HCT116 (cell line): Measurements from ENCODE around the gene ZEB1. TPM values are rescaled to one million over a fixed set of nuclear protein-coding genes. Genes with fewer than 3 reads are reported as not detected.

ENCODE experiments used
- ATAC-seq: fragments of 200-7000 bp; cut with Tn5 transposase; 2 replicates; pipeline ENCODE4 v1.9.1; 2020; ENCODE audit warnings: mild to moderate bottlenecking, moderate library complexity
- BruUV-seq: library from RNA; stranded (reverse); fragments of 400-500 nt; replicated peaks from 2 replicates; lab custom pipeline; 2021; lab: Mats Ljungman, UMichigan
- CTCF ChIA-PET: fragments of 300-600 bp; sonication (Branson Sonifier 250); formaldehyde crosslinking; loops from one replicate; lab custom pipeline; 2021; ENCODE audit warnings: antibody characterized with exemption; lab: Charles Lee
- POLR2A ChIA-PET: fragments of 300-600, 350-600 bp; sonication (Branson Sonifier 250); formaldehyde crosslinking; loops from one replicate; lab custom pipeline; 2021; ENCODE audit warnings: antibody characterized with exemption; lab: Charles Lee
- RAD21 ChIA-PET, 2 experiments: fragments of 300-600 bp; sonication (Branson Sonifier 250); formaldehyde crosslinking; loops; one replicate each; lab custom pipeline; 2023; ENCODE audit warnings: low total read pairs in 2 of 2; ENCODE audit not compliant: uncharacterized antibody in 2 of 2, unreplicated experiment in 2 of 2, low non-redundant PET in 1 of 2; lab: Charles Lee
- DNase-seq: peaks from one replicate; pipeline ENCODE4 v3.0.0-alpha.2; 2010; ENCODE audit warnings: low read depth, low spot score
- H2AFZ ChIP-seq: fragments of 200-600 bp; shearing (Covaris generic), sonication (generic); 2 replicates; pipeline ENCODE4 v1.6.1; 2017; ENCODE audit warnings: low read depth, mixed run types, mixed read lengths, antibody characterized with exemption, low read length; ENCODE audit not compliant: poor library complexity, severe bottlenecking
- H3K27ac ChIP-seq: 2 replicates; pipeline ENCODE4 v1.5.1; 2012; ENCODE audit warnings: low read depth, low read length
- H3K27me3 ChIP-seq: fragments of 200-600 bp; sonication (generic); 2 replicates; pipeline ENCODE4 v1.6.1; 2016; ENCODE audit warnings: mixed run types, low read length, mixed read lengths; ENCODE audit not compliant: insufficient read depth
- H3K36me3 ChIP-seq, 2 experiments: fragments of 200-500 bp in 1 of 2; fragments of 200-600 bp in 1 of 2; sonication (Bioruptor generic) in 1 of 2; sonication (generic) in 1 of 2; 2 replicates each; pipeline versions ENCODE4 v1.5.1 to v1.6.1; 2014 to 2016; ENCODE audit warnings: low read length in 2 of 2, inconsistent platforms in 1 of 2, mixed read lengths in 1 of 2, mixed run types in 1 of 2; ENCODE audit not compliant: insufficient read depth in 2 of 2, control insufficient read depth in 1 of 2
- H3K4me1 ChIP-seq, 2 experiments: fragments of 200-600 bp in 1 of 2; sonication (generic) in 1 of 2; 2 replicates each; pipeline versions ENCODE4 v1.5.1 to v1.6.1; 2012 to 2017; ENCODE audit warnings: low read length in 2 of 2, inconsistent platforms in 1 of 2, mild to moderate bottlenecking in 1 of 2, mixed read lengths in 1 of 2, mixed run types in 1 of 2, moderate library complexity in 1 of 2; ENCODE audit not compliant: insufficient read depth in 2 of 2, control insufficient read depth in 1 of 2
- H3K4me2 ChIP-seq: fragments of 200-600 bp; sonication (generic); 2 replicates; pipeline ENCODE4 v1.6.1; 2017; ENCODE audit warnings: mixed run types, low read length, mixed read lengths
- H3K4me3 ChIP-seq, 2 experiments: fragments of 200-600 bp in 1 of 2; sonication (generic) in 1 of 2; replicated peaks in 1 of 2; 2 replicates each; pipeline ENCODE4 v1.5.1; 2011 to 2016; ENCODE audit warnings: low read length in 2 of 2, control low read depth in 1 of 2, low read depth in 1 of 2, mild to moderate bottlenecking in 1 of 2, mixed read lengths in 1 of 2, mixed run types in 1 of 2
- H3K79me2 ChIP-seq: fragments of 200-600 bp; sonication (generic); 2 replicates; pipeline ENCODE4 v1.6.1; 2017; ENCODE audit warnings: mild to moderate bottlenecking, mixed run types, low read length, moderate library complexity, mixed read lengths; ENCODE audit not compliant: insufficient read depth
- H3K9ac ChIP-seq: fragments of 200-600 bp; sonication (generic); 2 replicates; pipeline ENCODE4 v1.6.1; 2016; ENCODE audit warnings: low read length, mixed read lengths
- H3K9me2 ChIP-seq: fragments of 200-600 bp; sonication (generic), shearing (Covaris generic); 2 replicates; pipeline ENCODE4 v1.6.1; 2017; ENCODE audit warnings: mixed run types, mild to moderate bottlenecking, moderate library complexity; ENCODE audit not compliant: insufficient read depth
- H3K9me3 ChIP-seq, 2 experiments: fragments of 200-500 bp in 1 of 2; fragments of 200-600 bp in 1 of 2; sonication (Bioruptor generic) in 1 of 2; sonication (generic) in 1 of 2; 2 replicates each; pipeline ENCODE4 v1.6.1; 2014 to 2017; ENCODE audit warnings: low read length in 2 of 2, mixed read lengths in 2 of 2, inconsistent platforms in 1 of 2, low read depth in 1 of 2, mild to moderate bottlenecking in 1 of 2, mixed run types in 1 of 2, moderate library complexity in 1 of 2; ENCODE audit not compliant: control insufficient read depth in 1 of 2, insufficient read depth in 1 of 2
- H4K20me1 ChIP-seq: fragments of 200-600 bp; sonication (generic), shearing (Covaris generic); 2 replicates; pipeline ENCODE4 v1.6.1; 2017; ENCODE audit warnings: mixed run types, mild to moderate bottlenecking, moderate library complexity; ENCODE audit not compliant: insufficient read depth
- CBX3 ChIP-seq: IDR thresholded peaks from 2 replicates; pipeline ENCODE4 v1.6.1; 2012; ENCODE audit warnings: low read depth
- CTCF ChIP-seq, 3 experiments: fragments of 200-600 bp in 1 of 3; sonication (generic) in 1 of 3; IDR thresholded peaks in 2 of 3; conservative IDR thresholded peaks in 1 of 3; 2 replicates each; pipeline ENCODE4 v1.5.1; 2012 to 2017; ENCODE audit warnings: low read depth in 2 of 3, low read length in 2 of 3, antibody characterized with exemption in 1 of 3, borderline replicate concordance in 1 of 3, control low read depth in 1 of 3, mild to moderate bottlenecking in 1 of 3, mixed read lengths in 1 of 3, mixed run types in 1 of 3, moderate library complexity in 1 of 3; ENCODE audit not compliant: insufficient read depth in 1 of 3
- EGR1 ChIP-seq: IDR thresholded peaks from 2 replicates; pipeline ENCODE4 v1.6.1; 2012; ENCODE audit warnings: low read depth
- EZH2 ChIP-seq: fragments of 200-600 bp; sonication (generic); IDR thresholded peaks from 2 replicates; pipeline ENCODE4 v1.6.1; 2017; ENCODE audit warnings: antibody characterized with exemption, mixed run types
- EZH2phosphoT487 ChIP-seq: fragments of 200-600 bp; IDR thresholded peaks from 2 replicates; pipeline ENCODE4 v1.6.1; 2018; ENCODE audit warnings: antibody characterized with exemption, borderline replicate concordance
- FOSL1 ChIP-seq: IDR thresholded peaks from 2 replicates; pipeline ENCODE4 v1.6.1; 2012; ENCODE audit warnings: low read depth
- JUND ChIP-seq: IDR thresholded peaks from 2 replicates; pipeline ENCODE4 v1.6.1; 2012
- MAX ChIP-seq: IDR thresholded peaks from 2 replicates; pipeline ENCODE4 v1.6.1; 2012
- POLR2AphosphoS5 ChIP-seq: IDR thresholded peaks from 2 replicates; pipeline ENCODE4 v1.6.1; 2011; ENCODE audit warnings: mild to moderate bottlenecking, low read depth, low read length, moderate library complexity
- RAD21 ChIP-seq: IDR thresholded peaks from 2 replicates; pipeline ENCODE4 v1.6.1; 2012; ENCODE audit warnings: low read depth, mild to moderate bottlenecking
- REST ChIP-seq: IDR thresholded peaks from 2 replicates; pipeline ENCODE4 v1.6.1; 2012; ENCODE audit warnings: low read depth
- SIN3A ChIP-seq: IDR thresholded peaks from 2 replicates; pipeline ENCODE4 v1.6.1; 2012; ENCODE audit warnings: low read depth
- SRF ChIP-seq: IDR thresholded peaks from 2 replicates; pipeline ENCODE4 v1.6.1; 2012; ENCODE audit warnings: low read depth
- TCF7L2 ChIP-seq: IDR thresholded peaks from 2 replicates; pipeline ENCODE4 v1.7.0; 2011; ENCODE audit warnings: borderline replicate concordance, inconsistent platforms; ENCODE audit not compliant: insufficient read depth, insufficient read length; ENCODE audit errors: extremely low read depth
- ZFX ChIP-seq: fragments of 450-650 bp; IDR thresholded peaks from 2 replicates; pipeline ENCODE4 v1.6.1; 2017
- intact Hi-C: fragments of 100-400 bp; cut with micrococcal nuclease; formaldehyde crosslinking; loops from 2 replicates; pipeline ENCODE4 v1.10.0; 2022
- total RNA-seq: library from RNA; stranded (reverse); gene quantifications from one replicate; pipeline ENCODE4 v1.2.1, GENCODE V29; 2021; ENCODE audit not compliant: unreplicated experiment

ZEB1 gene
- total RNA-seq, 1 experiment from 2014 or later = 3.4 TPM

GRCh38 chr10:31526178-31526577 lies 207.2 kb downstream of the ZEB1 start:
- H3K36me3 ChIP-seq = no peaks in the 10 kb centered on the region
- no peaks in the 10 kb centered on the region; a peak in 1 of 4 replicates for H3K4me1 ChIP-seq
- H3K4me3 ChIP-seq = no peak overlapping the region
- BruUV-seq = no TSS peak
- TF ChIP-seq TCF7L2 (no peak), JUND (no peak), EZH2phosphoT487 (no peak), RAD21 (no peak), FOSL1 (no peak), POLR2AphosphoS5 (no peak), MAX (no peak), REST (no peak), CBX3 (no peak), ZFX (no peak), EGR1 (no peak), SIN3A (no peak), SRF (no peak), CTCF (IDR thresholded peaks at IDR 0.05 in 2 of 3, conservative IDR thresholded peaks at IDR 0.05 in 1 of 3; ENCODE audit: borderline replicate concordance in 1 of 3, insufficient read depth in 1 of 3, low read depth in 2 of 3, low read length in 2 of 3) (no peak), EZH2 (no peak)
- H3K27ac ChIP-seq = no peak overlapping the region
- no peaks in the 10 kb centered on the region for H3K79me2 ChIP-seq
- H3K9me3 ChIP-seq = no peaks in the 10 kb centered on the region
- ChIA-PET CTCF (no interaction called here), POLR2A (no interaction called here), RAD21 (no interaction called here)
- ATAC-seq = no peak
- intact Hi-C loops = no loop called here
- no peak overlapping the region for H3K4me2 ChIP-seq
- H3K27me3 ChIP-seq = no peaks in the 10 kb centered on the region
- DNase-seq = no peak
- no peaks in the 10 kb centered on the region for H3K9me2 ChIP-seq
- no peak overlapping the region for H2AFZ ChIP-seq
- H3K9ac ChIP-seq = no peak overlapping the region
- H4K20me1 ChIP-seq = no peaks in the 10 kb centered on the region
